Measurements from ENCODE around the gene SLC35E3. TPM values are rescaled to one million over a fixed set of nuclear protein-coding genes. Genes with fewer than 3 reads are reported as not detected.

The SLC35E3 gene
- total and polyA plus RNA-seq, 2 of the 13 experiments (the other 11 are each of a cell fraction or from before 2014, with no cell fraction given) = 13.0 to 22.1 TPM

DNA sequence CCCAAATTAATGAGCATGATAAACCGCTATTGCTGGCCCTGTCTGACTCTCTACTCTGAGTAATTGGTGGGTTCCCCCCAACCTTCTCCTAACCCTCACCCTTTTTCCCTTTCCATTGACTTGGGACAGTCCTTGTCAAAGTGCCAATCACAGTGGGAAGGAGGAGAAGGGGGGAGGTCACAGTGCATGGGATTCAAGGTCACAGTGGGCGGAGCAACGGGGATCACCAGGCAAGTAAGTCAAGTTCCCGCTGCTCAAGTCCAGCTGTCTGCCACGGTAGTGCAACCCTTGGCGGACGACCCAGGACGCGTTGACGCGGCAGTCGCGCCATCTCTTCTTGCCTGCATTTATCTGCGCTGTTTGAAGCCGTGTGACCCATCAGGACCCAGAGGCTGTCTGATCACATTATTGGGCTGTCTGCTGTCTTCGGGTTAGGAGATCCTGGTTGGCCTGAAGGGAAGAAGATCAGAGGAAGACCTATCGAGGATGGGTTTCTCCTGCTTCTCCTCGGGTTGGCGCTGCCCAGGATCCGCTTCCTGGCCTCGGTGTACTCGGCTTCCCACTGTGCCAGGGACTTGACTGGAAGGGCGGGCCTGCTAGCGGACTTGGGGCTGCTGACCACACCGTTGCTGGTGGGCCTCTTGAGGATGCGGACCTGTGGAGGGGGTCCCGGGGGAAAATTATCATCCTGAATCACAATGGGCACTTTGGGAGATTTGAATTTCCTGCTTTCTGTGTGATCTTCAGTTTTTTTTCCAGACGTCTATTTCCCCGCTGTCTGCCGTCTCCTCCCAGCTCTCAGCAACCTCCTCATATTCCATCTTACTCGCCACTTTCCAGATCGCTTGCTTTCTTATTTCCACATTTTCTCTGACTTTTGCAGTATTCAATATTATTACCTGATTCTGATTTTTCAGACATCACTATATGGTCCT lies 58.9 kb downstream of the SLC35E3 start (continued):
- TF ChIP-seq, protein P1, sequence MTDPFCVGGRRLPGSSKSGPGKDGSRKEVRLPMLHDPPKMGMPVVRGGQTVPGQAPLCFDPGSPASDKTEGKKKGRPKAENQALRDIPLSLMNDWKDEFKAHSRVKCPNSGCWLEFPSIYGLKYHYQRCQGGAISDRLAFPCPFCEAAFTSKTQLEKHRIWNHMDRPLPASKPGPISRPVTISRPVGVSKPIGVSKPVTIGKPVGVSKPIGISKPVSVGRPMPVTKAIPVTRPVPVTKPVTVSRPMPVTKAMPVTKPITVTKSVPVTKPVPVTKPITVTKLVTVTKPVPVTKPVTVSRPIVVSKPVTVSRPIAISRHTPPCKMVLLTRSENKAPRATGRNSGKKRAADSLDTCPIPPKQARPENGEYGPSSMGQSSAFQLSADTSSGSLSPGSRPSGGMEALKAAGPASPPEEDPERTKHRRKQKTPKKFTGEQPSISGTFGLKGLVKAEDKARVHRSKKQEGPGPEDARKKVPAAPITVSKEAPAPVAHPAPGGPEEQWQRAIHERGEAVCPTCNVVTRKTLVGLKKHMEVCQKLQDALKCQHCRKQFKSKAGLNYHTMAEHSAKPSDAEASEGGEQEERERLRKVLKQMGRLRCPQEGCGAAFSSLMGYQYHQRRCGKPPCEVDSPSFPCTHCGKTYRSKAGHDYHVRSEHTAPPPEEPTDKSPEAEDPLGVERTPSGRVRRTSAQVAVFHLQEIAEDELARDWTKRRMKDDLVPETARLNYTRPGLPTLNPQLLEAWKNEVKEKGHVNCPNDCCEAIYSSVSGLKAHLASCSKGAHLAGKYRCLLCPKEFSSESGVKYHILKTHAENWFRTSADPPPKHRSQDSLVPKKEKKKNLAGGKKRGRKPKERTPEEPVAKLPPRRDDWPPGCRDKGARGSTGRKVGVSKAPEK (CRISPR knock-in tag; IDR thresholded peaks at IDR 0.05; ENCODE audit: borderline replicate concordance) = peak; percentile 58
- TF ChIP-seq ZNF547 (CRISPR knock-in tag; IDR thresholded peaks at IDR 0.05) (no peak), ZNF510 (CRISPR knock-in tag; IDR thresholded peaks at IDR 0.05; ENCODE audit: low read depth) (peak; percentile 95; the same call in 1 of the 2 replicates), ZSCAN31 (CRISPR knock-in tag; IDR thresholded peaks at IDR 0.05; ENCODE audit: low read depth) (no peak; the same call in 1 of the 2 replicates), WIZ (CRISPR knock-in tag; IDR thresholded peaks at IDR 0.05) (peak; percentile 61; the same call in 1 of the 2 replicates), ZBTB20 (CRISPR knock-in tag; IDR thresholded peaks at IDR 0.05; ENCODE audit: borderline replicate concordance, low read depth) (peak; percentile 81; the same call in 1 of the 2 replicates), MTA1 (CRISPR knock-in tag; IDR thresholded peaks at IDR 0.05; ENCODE audit: borderline replicate concordance) (peak; percentile 77; the same call in 1 of the 2 replicates), SP4 (CRISPR knock-in tag; IDR thresholded peaks at IDR 0.05) (peak; percentile 82), ZSCAN29 (CRISPR knock-in tag; conservative IDR thresholded peaks at IDR 0.05) (peak; percentile 88), ARNT (IDR thresholded peaks at IDR 0.05) (no peak), ZNF546 (CRISPR knock-in tag; conservative IDR thresholded peaks at IDR 0.05) (peak; percentile 79; the same call in 1 of the 2 replicates)
- TF ChIP-seq, protein P2, sequence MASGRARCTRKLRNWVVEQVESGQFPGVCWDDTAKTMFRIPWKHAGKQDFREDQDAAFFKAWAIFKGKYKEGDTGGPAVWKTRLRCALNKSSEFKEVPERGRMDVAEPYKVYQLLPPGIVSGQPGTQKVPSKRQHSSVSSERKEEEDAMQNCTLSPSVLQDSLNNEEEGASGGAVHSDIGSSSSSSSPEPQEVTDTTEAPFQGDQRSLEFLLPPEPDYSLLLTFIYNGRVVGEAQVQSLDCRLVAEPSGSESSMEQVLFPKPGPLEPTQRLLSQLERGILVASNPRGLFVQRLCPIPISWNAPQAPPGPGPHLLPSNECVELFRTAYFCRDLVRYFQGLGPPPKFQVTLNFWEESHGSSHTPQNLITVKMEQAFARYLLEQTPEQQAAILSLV (CRISPR knock-in tag; IDR thresholded peaks at IDR 0.05; ENCODE audit: borderline replicate concordance) = peak; percentile 88
- TF ChIP-seq, protein P3, sequence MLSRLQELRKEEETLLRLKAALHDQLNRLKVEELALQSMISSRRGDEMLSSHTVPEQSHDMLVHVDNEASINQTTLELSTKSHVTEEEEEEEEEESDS (CRISPR knock-in tag; IDR thresholded peaks at IDR 0.05; ENCODE audit: borderline replicate concordance) = no peak; the same call in 1 of the 2 replicates
- TF ChIP-seq, protein P4, sequence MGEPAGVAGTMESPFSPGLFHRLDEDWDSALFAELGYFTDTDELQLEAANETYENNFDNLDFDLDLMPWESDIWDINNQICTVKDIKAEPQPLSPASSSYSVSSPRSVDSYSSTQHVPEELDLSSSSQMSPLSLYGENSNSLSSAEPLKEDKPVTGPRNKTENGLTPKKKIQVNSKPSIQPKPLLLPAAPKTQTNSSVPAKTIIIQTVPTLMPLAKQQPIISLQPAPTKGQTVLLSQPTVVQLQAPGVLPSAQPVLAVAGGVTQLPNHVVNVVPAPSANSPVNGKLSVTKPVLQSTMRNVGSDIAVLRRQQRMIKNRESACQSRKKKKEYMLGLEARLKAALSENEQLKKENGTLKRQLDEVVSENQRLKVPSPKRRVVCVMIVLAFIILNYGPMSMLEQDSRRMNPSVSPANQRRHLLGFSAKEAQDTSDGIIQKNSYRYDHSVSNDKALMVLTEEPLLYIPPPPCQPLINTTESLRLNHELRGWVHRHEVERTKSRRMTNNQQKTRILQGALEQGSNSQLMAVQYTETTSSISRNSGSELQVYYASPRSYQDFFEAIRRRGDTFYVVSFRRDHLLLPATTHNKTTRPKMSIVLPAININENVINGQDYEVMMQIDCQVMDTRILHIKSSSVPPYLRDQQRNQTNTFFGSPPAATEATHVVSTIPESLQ (CRISPR knock-in tag; conservative IDR thresholded peaks at IDR 0.05) = 0 out of 2 replicates have a peak, but pooled peaks have one; percentile 20
- TF ChIP-seq, protein P5, sequence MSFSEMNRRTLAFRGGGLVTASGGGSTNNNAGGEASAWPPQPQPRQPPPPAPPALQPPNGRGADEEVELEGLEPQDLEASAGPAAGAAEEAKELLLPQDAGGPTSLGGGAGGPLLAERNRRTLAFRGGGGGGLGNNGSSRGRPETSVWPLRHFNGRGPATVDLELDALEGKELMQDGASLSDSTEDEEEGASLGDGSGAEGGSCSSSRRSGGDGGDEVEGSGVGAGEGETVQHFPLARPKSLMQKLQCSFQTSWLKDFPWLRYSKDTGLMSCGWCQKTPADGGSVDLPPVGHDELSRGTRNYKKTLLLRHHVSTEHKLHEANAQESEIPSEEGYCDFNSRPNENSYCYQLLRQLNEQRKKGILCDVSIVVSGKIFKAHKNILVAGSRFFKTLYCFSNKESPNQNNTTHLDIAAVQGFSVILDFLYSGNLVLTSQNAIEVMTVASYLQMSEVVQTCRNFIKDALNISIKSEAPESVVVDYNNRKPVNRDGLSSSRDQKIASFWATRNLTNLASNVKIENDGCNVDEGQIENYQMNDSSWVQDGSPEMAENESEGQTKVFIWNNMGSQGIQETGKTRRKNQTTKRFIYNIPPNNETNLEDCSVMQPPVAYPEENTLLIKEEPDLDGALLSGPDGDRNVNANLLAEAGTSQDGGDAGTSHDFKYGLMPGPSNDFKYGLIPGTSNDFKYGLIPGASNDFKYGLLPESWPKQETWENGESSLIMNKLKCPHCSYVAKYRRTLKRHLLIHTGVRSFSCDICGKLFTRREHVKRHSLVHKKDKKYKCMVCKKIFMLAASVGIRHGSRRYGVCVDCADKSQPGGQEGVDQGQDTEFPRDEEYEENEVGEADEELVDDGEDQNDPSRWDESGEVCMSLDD (CRISPR knock-in tag; IDR thresholded peaks at IDR 0.05; ENCODE audit: borderline replicate concordance) = no peak
- TF ChIP-seq, protein P6, sequence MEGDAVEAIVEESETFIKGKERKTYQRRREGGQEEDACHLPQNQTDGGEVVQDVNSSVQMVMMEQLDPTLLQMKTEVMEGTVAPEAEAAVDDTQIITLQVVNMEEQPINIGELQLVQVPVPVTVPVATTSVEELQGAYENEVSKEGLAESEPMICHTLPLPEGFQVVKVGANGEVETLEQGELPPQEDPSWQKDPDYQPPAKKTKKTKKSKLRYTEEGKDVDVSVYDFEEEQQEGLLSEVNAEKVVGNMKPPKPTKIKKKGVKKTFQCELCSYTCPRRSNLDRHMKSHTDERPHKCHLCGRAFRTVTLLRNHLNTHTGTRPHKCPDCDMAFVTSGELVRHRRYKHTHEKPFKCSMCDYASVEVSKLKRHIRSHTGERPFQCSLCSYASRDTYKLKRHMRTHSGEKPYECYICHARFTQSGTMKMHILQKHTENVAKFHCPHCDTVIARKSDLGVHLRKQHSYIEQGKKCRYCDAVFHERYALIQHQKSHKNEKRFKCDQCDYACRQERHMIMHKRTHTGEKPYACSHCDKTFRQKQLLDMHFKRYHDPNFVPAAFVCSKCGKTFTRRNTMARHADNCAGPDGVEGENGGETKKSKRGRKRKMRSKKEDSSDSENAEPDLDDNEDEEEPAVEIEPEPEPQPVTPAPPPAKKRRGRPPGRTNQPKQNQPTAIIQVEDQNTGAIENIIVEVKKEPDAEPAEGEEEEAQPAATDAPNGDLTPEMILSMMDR (CRISPR knock-in tag; IDR thresholded peaks at IDR 0.05) = peak; percentile 31; the same call in 1 of the 2 replicates

Data from HepG2 (cell line).